CD14-positive monocyte (primary cell): ENCODE data around the gene ZNF500. TPM values are rescaled to one million over a fixed set of nuclear protein-coding genes. Genes with fewer than 3 reads are reported as not detected.

Experiments used
- DNase-seq, 3 donors: peaks; one replicate each; pipeline ENCODE4 v3.0.0-alpha.2; 2011 to 2022
- H2AFZ ChIP-seq: 2 replicates; pipeline ENCODE4 v1.6.0; 2012; ENCODE audit warnings: mild to moderate bottlenecking, low read depth, low read length, inconsistent platforms; ENCODE audit not compliant: insufficient read depth, poor library complexity, severe bottlenecking
- H3K27ac ChIP-seq, 2 donors: 1 replicate in 1 of 2; 2 replicates in 1 of 2; pipeline ENCODE4 v1.5.1; 2012 to 2013; ENCODE audit warnings: low read length in 2 of 2, control low read depth in 1 of 2, inconsistent platforms in 1 of 2, low read depth in 1 of 2, mild to moderate bottlenecking in 1 of 2
- H3K27me3 ChIP-seq, 2 donors: one replicate each; pipeline versions ENCODE4 v1.6.0 to v1.6.1; 2011 to 2013; ENCODE audit warnings: low read length in 2 of 2; ENCODE audit not compliant: control insufficient read depth in 2 of 2, insufficient read depth in 2 of 2
- H3K36me3 ChIP-seq, 2 donors: replicated peaks in 1 of 2; 1 replicate in 1 of 2; 2 replicates in 1 of 2; pipeline versions ENCODE4 v1.5.1 to v1.6.1; 2012 to 2013; ENCODE audit warnings: low read length in 2 of 2, control low read depth in 1 of 2, inconsistent platforms in 1 of 2, mild to moderate bottlenecking in 1 of 2; ENCODE audit not compliant: insufficient read depth in 2 of 2, control insufficient read depth in 1 of 2
- H3K4me1 ChIP-seq, 2 donors: 1 replicate in 1 of 2; 2 replicates in 1 of 2; pipeline versions ENCODE4 v1.5.1 to v1.6.1; 2012 to 2013; ENCODE audit warnings: low read length in 2 of 2, control low read depth in 1 of 2, inconsistent platforms in 1 of 2, mild to moderate bottlenecking in 1 of 2, moderate library complexity in 1 of 2; ENCODE audit not compliant: insufficient read depth in 2 of 2, control insufficient read depth in 1 of 2
- H3K4me2 ChIP-seq: replicated peaks from 2 replicates; pipeline ENCODE3; 2012; ENCODE audit warnings: low read length, moderate library complexity, mild to moderate bottlenecking; ENCODE audit not compliant: poor library complexity, severe bottlenecking; ENCODE audit errors: extremely low read depth
- H3K4me3 ChIP-seq, 3 experiments: fragments of 200-600 bp in 1 of 3; sonication (generic) in 1 of 3; replicated peaks in 1 of 3; 1 replicate in 2 of 3; 2 replicates in 1 of 3; pipeline ENCODE4 v1.5.1; 2011 to 2013; ENCODE audit warnings: low read length in 3 of 3, mild to moderate bottlenecking in 3 of 3, control low read depth in 2 of 3, low read depth in 2 of 3, inconsistent platforms in 1 of 3, moderate library complexity in 1 of 3
- H3K79me2 ChIP-seq: 2 replicates; pipeline ENCODE4 v1.6.0; 2012; ENCODE audit warnings: mild to moderate bottlenecking, control low read depth, inconsistent platforms, low read length, moderate library complexity; ENCODE audit not compliant: insufficient read depth
- H3K9ac ChIP-seq: 2 replicates; pipeline ENCODE4 v1.6.0; 2017; ENCODE audit warnings: low read length, mild to moderate bottlenecking; ENCODE audit not compliant: insufficient read depth, poor library complexity, severe bottlenecking
- H3K9me3 ChIP-seq, 2 donors: replicated peaks in 1 of 2; 1 replicate in 1 of 2; 2 replicates in 1 of 2; pipeline versions ENCODE4 v1.5.1 to v1.6.1; 2012 to 2013; ENCODE audit warnings: low read length in 2 of 2, control low read depth in 1 of 2; ENCODE audit not compliant: control insufficient read depth in 1 of 2, insufficient read depth in 1 of 2
- H4K20me1 ChIP-seq: 2 replicates; pipeline ENCODE4 v1.6.0; 2012; ENCODE audit warnings: mild to moderate bottlenecking, low read length, control low read depth, moderate library complexity; ENCODE audit not compliant: insufficient read depth
- H3K27ac Mint-ChIP-seq, 7 donors: one replicate each; pipeline ENCODE4 v1.8.0; 2020; ENCODE audit warnings: mild to moderate bottlenecking in 7 of 7, mixed read lengths in 7 of 7, moderate library complexity in 6 of 7, inconsistent platforms in 2 of 7
- H3K27me3 Mint-ChIP-seq, 3 donors: one replicate each; pipeline ENCODE4 v1.8.0; 2021 to 2022; ENCODE audit warnings: low read depth in 3 of 3, mild to moderate bottlenecking in 3 of 3, mixed read lengths in 3 of 3, moderate library complexity in 3 of 3, inconsistent platforms in 1 of 3
- H3K36me3 Mint-ChIP-seq, 2 donors: one replicate each; pipeline ENCODE4 v1.8.0; 2020; ENCODE audit warnings: mixed read lengths in 2 of 2, inconsistent platforms in 1 of 2, mild to moderate bottlenecking in 1 of 2
- H3K4me1 Mint-ChIP-seq: one replicate; pipeline ENCODE4 v1.8.0; 2020; ENCODE audit warnings: mild to moderate bottlenecking, mixed read lengths
- H3K4me3 Mint-ChIP-seq, 2 donors: one replicate each; pipeline ENCODE4 v1.8.0; 2020; ENCODE audit warnings: mild to moderate bottlenecking in 2 of 2, mixed read lengths in 2 of 2, moderate library complexity in 1 of 2
- H3K9me3 Mint-ChIP-seq, 7 donors: one replicate each; pipeline ENCODE4 v1.8.0; 2020 to 2022; ENCODE audit warnings: mixed read lengths in 7 of 7, mild to moderate bottlenecking in 6 of 7, moderate library complexity in 6 of 7, inconsistent platforms in 2 of 7
- CTCF ChIP-seq: fragments of 200-600 bp; IDR thresholded peaks from one replicate; pipeline ENCODE4 v1.8.0; 2022; ENCODE audit warnings: antibody characterized with exemption, mild to moderate bottlenecking
- WGBS: methylation state at CpG from one replicate; pipeline ENCODE4 v1.1.5; 2013; ENCODE audit warnings: missing lambda C conversion rate; ENCODE audit not compliant: insufficient coverage; 5-methylcytosine and 5-hydroxymethylcytosine counted together
- intact Hi-C, 2 donors: fragments of 100-400 bp; cut with micrococcal nuclease; formaldehyde crosslinking; loops; one replicate each; pipeline versions ENCODE4 v1.15.0 to v1.15.1; 2023
- polyA plus RNA-seq, 3 donors: library from polyadenylated mRNA; depleted of rRNA in 1 of 3; unstranded in 2 of 3; stranded (reverse) in 1 of 3; fragments of 300-500 nt in 2 of 3; fragments of >200 nt in 1 of 3; fragmentation: Illumina TruSeq in 2 of 3; gene quantifications; 1 replicate in 2 of 3; 2 replicates in 1 of 3; pipeline ENCODE4 v1.2.3, GENCODE V29; 2012 to 2021

ZNF500 gene
- polyA plus RNA-seq, 3 donors: 2.4 to 5.6 (median 5.2) TPM

- Histone ChIP-seq H3K4me1 (peaks cover 8 to 12% of the 10 kb centered on the region in 2 donors), H4K20me1 (no peaks in the 10 kb centered on the region), H2AFZ (no peak overlapping the region), H3K4me3 (no peak overlapping the region), H3K9me3 (no peaks in the 10 kb centered on the region), H3K79me2 (peaks cover 10% of the 10 kb centered on the region), H3K36me3 (peaks cover 26 to 53% of the 10 kb centered on the region in 2 donors), H3K9ac (no peak overlapping the region), H3K4me2 (no peak overlapping the region), H3K27me3 (no peaks in the 10 kb centered on the region), H3K27ac (no peak overlapping the region)
- no peak overlapping the region for H3K4me3 Mint-ChIP-seq
- peaks cover 7% of the 10 kb centered on the region for H3K4me1 Mint-ChIP-seq
- no peaks in the 10 kb centered on the region for H3K9me3 Mint-ChIP-seq
- peaks cover 38 to 41% of the 10 kb centered on the region in 2 donors for H3K36me3 Mint-ChIP-seq
- intact Hi-C loops: loop anchor here (5.0 kb wide), 1 partner anchor 72 kb away; the partner anchor contains the start of gene ROGDI (in 2 of the 2)
- no peak for DNase-seq
- no peak overlapping the region for H3K27ac Mint-ChIP-seq
- 98% methylated on average over 13 of the region's 15 CpGs for WGBS
- H3K27me3 Mint-ChIP-seq: no peaks in the 10 kb centered on the region
- no peak for TF ChIP-seq CTCF
Observed at GRCh38 chr16:4729876-4730275, 37.1 kb downstream of the ZNF500 start.

GRCh38 chr16:4728676-4729075, 38.3 kb downstream of the ZNF500 start:
- no peak overlapping the region for H3K27ac Mint-ChIP-seq
- H4K20me1 ChIP-seq: no peaks in the 10 kb centered on the region
- H3K36me3 Mint-ChIP-seq: peaks cover 43 to 46% of the 10 kb centered on the region in 2 donors
- H3K9ac ChIP-seq: no peak overlapping the region
- H3K4me3 Mint-ChIP-seq: no peak overlapping the region
- peaks cover 6% of the 10 kb centered on the region in 2 donors for H3K4me1 ChIP-seq
- H3K27me3 Mint-ChIP-seq: no peaks in the 10 kb centered on the region
- no peak for DNase-seq
- no peak for TF ChIP-seq CTCF
- H3K27ac ChIP-seq: no peak overlapping the region
- peaks cover 5% of the 10 kb centered on the region for H3K4me1 Mint-ChIP-seq
- intact Hi-C loops: no loop called here
- no peaks in the 10 kb centered on the region for H3K9me3 Mint-ChIP-seq
- H3K27me3 ChIP-seq: no peaks in the 10 kb centered on the region
- H3K4me3 ChIP-seq: no peak overlapping the region
- peaks cover 7% of the 10 kb centered on the region for H3K79me2 ChIP-seq
- H3K4me2 ChIP-seq: no peak overlapping the region
- no peaks in the 10 kb centered on the region for H3K9me3 ChIP-seq
- WGBS: 100% methylated on average over 5 of the region's 8 CpGs
- peaks cover 32 to 65% of the 10 kb centered on the region in 2 donors for H3K36me3 ChIP-seq
- H2AFZ ChIP-seq: no peak overlapping the region
